Fibroblast of upper back skin (primary cell): ENCODE measurements around the gene RASGEF1C.
"Not testable (repeated sequence)": the region's sequence is repeated elsewhere in the genome, so short reads cannot be mapped to it uniquely, and the experiment has no call there.

Source experiments
- DNase-seq: peaks from one replicate; pipeline ENCODE4 v3.0.0-alpha.2; 2013

The RASGEF1C gene

DNA sequence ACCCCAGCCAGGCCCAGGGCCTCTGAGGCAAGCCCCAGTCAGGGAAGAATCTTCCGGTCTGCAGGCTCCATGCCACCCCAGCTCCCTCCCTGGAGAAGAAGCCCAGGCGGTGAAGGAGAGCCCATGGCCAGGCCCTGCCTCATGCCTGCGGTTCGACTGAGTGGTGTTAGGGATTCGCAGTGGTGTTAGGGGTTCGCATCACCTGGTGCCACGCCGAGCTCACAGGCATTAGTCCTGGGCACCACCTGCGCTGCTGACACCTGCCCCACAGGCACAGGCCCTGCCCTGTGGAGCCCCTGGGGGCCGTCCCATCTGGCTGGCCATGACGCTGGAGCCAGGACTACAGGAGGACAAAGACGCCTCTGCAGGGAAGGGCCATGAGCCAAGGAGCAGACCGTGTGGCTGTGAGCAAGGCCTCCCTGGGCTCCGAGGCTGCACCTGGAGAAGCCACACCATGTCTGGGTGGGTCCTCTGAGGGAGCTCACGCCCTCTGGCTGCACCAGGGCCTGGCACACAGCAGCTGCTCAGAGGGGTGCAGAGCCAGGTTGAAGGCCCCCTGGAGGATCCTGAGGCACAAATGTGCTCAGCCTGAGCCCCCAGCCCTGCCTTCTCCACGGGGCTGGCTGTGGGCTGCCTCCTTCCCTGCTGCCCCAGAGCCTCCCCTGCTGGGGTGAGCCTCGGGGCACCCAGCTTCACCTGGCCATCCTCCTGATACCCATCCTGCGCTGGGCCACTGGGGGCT, 109.8 kb downstream of the RASGEF1C start:
- no peak for DNase-seq

DNA sequence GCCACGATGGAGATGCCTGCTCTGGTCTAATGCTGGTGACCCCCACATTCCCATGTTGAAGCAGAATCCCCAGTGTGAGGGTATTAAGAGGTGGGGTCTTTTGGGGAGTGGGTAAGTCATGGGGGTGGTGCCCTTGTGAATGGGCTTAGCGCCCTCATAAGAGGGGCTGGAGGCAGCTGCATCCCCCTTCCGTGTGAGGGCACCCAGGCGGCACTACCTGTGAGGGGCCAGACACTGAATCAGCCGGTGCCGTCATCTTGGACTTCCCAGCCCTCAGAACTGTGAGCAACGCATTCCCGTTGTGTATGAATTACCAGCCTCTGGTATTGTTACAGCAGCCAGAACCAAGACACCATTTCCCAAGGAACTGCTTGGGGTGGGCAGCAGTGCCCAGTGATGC, 110.5 kb downstream of the RASGEF1C start:
- no peak for DNase-seq

DNA sequence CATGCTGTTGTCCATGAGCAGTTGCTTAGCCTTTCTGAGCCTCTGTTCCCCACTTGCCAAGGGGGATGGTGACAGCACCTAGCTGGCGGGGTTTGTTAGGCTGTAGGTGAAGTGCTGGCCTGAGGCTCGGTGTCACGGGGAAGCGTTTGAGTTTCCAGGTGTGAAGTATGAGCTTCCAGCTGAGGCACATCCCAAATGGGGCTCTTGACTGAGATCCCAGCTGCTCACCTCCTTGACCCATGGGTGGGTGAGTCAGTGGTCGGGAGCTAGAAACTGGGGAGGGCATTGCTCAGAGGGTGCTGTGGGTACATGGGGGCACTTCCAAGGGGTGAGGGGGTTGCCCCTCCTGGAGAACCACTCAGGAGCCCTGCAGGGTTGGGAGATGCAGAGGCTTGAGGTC, 111.1 kb downstream of the RASGEF1C start:
- no peak for DNase-seq

DNA sequence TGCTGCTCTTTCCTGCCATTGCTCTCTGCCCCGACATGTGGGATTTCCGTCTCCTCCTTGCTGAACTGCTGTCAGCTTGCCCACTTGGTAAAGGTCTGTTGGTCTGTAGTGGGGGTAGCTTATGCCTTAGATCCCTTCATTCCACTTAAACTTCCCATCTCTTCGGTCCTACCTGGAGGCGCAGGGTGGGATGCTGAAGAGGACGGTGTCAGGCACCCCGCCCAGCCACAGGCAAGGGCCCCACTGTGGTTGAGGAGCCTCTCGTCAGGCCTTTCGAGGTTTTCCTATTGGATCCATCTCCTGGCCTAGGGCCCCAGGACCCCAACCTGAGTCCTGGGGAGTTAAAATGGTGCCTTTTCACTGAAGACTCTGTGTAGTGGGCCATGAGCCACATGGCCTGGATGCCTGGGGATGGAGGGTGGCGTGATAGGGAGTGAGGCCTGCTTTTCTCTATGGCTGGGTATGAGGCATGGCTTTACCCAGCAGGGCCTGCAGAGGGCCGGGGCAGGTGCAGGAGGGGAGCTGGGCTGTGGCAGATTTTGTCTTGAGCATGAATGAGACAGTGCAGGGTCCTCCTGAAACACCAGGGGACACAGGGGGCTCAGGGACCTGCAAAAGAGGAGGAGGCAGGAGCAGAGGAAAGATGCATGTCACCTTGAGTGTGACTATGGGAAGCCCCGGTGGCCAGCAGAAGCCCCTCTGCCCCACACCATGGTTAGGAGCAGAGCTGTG, 111.7 kb downstream of the RASGEF1C start:
- DNase-seq = no peak

DNA sequence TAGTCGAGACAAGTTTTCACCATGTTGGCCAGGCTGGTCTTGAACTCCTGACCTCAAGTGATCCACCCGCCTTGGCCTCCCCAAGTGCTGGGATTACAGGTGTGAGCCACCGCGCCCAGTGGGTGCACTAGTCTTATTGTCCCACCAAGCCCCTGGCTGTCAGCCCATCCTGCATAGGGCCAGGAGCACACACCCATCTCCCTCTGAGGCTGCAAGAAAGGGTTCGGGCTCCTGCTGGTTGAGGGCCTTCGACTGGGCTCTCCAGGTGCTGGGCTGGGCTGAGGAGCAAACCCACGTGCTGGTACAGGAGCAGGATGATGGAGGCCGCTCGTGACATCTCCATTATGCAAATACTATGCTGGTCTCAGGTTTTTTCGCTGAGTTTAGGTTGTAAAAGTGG, 112.4 kb downstream of the RASGEF1C start:
- DNase-seq = no peak

DNA sequence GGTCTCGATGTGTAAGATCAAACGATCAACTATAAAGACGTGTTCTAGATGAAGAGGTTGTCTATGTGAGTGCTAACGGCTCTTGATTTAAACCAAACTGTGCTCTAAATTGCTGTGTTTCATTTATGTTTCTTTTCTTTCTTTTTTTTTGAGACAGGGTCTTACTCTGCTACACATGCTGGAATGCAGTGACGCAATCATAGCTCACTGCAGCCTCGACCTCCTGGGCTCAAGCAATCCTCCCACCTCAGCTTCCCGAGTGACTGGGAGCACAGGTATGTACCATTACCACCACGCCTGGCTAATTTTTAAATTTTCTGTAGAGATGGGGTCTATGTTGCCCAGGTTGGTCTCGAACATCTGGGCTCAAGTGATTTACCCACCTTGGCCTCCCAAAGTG, 113.5 kb downstream of the RASGEF1C start:
- no peak for DNase-seq

DNA sequence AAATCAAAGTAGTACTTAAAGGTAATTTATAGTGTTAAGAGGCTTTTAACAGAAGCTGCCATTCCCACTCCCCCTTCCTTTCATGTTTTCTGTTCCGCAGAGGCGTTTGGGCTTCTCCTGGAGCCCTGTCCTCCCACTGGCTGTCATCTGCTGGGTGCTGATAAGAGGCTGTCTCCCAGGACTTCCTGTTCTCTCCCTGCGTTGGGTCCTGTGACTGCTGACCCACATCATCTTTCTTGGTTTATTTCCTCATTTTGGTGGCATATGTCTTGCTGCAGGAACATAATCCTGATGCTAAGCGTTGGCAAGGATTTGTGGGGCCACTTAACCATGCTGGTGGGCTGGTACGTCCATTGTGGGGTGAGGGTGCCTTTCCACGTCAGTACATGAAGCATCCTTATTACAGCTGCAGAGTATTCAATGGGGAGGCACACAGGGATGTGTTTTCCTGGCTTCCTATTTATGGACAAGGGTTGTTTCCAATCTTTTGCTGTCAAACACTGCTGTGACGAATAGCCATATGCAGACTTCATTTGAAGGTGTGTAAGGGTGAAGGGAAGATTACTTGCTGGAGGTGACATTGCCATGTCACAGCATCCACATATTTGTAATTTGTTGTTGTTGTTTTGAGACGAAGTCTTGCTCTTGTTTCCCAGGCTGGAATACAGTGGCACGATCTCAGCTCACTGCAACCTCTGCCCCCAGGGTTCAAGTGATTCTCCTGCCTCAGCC, 115.2 kb downstream of the RASGEF1C start:
- DNase-seq = no peak

DNA sequence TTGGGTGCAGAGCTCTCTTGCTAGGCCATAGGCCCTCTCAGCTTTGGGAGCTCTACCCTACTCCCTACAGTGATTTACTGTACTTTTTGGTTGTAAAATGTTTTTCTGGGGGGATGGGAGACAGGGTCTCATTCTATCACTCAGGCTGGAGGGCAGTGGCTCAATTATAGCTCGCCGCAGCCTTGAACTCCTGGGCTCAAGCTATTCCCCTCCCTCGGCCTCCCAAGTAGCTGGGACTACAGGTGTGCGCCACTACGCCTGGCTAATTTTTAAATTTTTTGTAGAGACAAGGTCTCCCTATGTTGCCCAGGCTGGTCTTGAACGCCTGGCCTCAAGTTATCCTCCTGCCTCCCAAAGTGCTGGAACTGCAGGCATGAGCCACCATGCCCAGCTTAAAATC, 115.8 kb downstream of the RASGEF1C start:
- no peak for DNase-seq

DNA sequence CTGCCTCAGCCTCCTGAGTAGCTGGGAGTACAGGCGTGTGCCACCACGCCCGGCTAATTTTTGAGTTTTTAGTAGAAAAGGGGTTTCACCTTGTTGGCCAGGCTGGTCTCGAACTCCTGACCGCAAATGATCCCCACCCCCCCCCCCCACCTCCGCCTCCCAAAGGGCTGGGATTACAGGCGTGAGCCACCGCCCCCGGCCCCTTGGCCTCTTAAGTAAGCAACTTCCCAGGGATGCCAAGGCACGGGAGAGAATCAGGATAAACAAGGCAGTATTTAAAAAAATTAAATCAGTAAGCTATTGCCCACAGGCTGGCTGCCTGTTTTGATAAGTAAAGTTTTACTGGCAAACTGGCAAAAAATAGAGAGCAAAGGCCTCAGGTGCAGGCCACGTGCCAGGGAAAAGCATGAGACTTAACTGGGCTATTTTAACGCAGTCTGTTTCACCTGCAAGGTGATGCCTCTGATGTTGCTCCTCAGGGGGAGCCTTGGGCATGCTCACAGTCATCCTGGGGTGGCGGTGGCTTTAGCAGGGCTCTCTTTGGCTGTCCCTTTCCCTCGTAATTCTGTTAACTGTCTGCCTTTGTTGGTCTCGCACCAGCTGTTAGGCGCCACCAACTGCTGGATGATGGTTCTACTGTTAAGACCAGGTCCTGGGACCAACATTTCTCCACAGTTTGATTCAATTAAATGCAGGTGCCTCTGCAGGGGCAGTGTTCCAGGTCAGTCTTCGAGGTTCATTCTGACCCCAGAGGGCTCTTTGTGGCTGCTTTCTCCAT, 118.1 kb downstream of the RASGEF1C start:
- DNase-seq = peak; percentile 23

DNA sequence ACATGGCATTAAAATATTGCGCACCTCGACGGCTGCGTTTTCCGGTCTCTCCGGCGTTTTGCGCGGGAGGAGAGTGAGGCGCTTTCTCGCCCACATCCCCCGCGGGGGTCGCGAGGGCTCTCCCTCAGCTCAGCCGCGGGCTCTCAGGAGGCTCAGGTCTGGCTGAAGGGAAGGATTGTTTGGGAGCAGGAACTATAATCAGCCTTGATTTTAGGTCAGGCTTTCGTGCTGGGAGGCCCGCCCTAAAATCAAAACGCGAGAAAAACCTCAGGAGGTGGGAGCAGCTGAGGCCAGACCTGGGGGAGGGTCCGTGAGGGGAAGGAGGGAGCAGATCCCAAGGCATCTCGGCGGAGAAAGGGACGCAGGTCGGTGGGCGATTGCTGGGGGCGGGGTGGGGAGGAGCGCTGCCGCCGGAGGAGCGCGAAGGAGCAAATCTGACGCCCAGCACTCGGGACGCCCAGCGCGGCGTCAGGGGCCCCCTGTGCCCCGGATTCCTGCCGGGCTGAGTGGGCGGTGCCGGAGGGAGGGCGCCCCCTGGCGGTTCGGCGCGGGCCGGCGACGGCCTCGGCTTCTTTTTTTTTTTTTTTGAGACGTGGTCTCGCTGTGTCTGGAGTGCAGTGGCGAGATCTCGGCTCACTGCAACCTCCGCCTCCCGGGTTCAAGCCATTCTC, 118.8 kb downstream of the RASGEF1C start:
- DNase-seq = peak; percentile 72

DNA sequence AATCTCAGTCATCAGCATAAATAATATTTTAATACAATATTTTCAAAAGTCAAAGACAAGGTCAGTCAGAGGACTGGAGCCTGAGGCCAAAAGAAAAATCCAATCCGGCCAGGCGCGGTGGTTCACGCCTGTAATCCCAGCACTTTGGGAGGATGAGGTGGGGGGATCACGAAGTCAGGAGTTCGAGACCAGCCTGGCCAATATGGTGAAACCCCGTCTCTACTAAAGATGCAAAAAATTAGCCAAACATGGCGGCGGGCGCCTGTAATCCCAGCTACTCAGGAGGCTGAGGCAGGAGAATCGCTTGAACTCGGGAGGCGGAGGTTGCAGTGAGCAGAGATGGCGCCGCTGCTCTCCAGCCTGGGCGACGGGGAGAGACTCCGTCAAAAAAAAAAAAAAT, 119.4 kb downstream of the RASGEF1C start:
- not testable (repeated sequence) for DNase-seq

DNA sequence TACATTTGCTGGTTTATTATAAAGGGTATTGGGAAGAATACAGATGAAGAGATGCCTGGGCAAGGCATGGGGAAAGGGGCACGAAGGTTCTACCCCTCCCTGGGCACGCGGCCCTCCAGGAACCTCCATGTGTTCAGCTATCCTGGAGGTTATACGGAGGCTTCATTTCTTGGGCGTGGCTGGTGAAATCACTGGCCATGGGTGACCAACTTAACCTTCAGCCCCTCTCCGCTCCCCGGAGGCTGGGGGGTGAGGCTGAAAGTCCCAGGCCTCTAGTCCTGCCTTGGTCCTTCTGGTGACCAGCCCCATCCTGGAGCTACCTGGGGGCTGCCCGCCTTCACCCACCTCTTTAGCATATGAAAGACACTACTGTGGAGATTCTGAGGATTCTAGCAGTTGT, 120.5 kb downstream of the RASGEF1C start:
- no peak for DNase-seq

DNA sequence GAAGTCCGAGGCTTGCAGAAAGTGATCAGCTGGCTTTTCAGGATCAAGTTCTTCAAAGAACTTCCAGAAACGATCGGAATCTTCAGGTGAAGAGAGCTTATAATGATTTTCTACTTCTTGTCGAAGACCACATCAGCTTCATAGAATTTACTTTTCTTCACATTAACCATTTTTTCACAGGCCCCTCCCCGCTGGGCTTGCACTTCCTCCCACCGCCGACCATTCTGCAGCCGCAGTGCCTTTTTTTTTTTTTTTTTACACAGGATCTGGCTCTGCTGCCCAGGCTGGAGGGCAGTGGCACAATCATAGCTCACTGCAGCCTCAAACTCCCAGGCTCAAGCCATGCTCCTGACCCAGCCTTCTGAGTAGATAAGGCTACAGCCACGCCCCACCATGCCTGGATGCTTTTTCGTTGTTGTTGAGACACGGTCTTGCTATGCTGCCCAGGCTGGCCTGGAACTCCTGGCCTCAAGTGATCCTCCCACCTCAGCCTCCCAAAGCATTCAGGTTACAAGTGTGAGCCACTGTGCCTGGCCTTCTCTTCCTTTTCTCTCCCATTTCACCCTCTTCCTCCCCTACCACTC, 122.1 kb downstream of the RASGEF1C start:
- no peak for DNase-seq

DNA sequence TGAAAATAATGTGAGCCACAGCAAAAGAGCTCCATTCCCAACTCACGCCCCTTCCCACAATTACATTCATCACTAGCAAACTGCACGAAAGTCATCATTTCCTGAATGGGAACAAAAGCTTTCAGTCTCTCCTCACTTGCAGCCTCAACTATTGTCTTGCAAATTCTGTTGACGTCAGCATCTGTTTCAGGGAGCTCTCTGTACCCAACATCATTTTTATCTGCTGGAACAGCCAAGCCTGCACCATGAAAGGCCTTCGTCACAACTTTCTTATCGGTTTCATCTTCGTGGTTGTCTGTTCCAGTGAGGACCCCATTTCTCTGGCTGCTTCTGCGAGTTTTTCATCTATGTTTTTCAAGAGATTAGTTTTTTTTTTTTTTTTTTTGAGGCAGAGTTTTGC, 123.2 kb downstream of the RASGEF1C start:
- no peak for DNase-seq

DNA sequence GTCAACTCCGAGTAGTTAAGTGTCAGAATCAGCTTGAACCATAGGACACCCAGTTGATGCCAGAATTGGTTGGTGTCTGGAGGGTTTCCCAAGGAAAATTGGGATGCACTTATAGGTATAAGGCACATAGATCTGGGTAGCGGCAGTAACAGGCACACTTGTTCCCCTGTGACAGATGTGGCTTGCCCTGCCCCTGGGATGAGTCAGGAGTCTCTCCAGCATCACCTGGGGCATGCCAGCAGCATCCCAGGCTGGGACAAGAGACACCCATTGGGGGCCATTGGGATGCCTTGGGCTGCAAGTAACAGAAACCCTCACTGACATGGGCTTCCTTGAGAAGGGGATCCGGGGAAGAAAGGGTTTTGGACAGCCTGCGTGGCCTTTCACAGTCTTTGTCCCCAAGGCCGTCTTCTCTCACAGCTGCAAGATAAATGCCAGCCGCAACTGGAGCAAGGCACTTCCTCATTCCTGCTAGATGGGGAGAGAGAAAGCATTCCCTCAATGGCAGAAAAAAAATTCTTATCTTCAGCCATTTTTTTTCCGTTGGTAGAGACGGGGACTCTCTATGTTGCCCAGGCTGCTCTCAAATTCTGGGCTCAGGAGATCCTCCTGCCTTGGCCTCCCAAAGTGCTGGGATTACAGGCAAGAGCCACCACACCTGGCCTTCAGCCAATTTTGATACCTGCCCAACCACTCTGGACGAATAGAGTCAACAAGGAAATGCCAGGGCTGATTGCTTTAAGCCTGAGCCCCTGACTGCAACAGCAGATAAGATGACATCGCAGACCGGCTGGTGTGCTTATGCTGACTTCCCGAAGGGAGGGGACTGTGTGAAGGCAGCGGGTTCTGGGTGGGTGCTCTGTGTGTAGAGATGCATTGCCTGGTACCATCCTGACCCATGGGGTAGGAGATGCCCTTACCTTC, 124.1 kb downstream of the RASGEF1C start:
- no peak for DNase-seq

DNA sequence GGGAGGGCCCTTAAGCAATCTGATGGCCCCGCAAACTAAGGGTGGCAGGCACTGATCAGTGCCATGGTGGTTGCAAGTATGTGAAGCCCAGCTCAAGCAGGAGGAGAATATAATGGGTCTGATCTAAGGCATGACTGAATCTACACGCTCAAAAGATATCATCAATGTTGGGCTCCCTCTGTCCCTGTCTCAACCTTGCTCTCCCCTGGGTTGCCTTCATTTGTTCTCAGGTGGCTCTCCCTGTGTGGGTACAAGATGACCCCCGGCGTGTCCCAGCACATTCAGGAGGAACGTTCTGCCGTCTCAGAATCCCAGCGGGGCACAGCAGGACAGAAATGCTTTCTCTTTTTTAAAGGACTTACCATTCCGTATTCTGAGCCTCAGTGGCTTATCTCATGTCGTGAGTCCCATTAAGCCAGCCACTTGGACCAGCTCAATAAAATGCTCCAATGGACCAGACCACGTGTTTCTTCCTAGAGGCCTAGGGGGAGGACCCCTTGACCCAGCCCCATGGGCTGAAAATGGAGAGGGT, 125.4 kb downstream of the RASGEF1C start:
- DNase-seq = no peak

DNA sequence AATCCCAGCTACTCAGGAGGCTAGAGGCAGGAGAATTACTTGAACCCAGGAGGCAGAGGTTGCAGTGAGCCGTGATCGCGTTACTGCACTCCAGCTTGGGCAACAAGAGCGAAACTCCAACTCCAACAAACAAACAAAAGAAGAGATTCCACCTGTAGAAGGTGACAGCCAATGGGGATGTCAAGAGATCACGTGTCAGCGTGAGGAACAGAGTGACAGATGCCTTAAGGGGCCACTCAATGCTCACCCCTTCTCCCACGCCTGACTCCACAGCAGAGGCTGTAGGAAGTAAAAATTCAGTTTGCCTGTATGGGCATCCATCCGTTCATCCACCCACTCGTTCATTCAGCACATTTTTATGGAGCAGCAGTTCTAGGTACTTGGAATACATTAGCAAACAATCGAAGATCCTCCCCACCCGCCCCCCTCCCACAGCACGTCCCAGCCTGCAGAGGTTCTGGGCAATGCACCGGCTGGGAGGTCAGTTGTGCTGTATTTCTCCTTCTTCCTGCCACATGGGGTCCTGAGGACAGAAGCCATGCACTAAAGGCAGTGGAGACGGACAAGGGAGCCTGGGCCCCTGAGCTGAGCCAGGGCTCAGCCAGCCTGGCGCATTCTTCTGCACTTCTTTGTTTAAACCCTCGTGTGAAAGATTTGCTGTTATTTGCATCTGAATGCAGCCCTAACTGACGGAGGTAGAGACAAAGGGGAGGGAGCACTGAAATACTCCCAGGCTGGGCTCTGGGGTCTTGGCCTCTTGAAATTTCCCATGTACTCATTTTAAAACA, 126.2 kb downstream of the RASGEF1C start:
- DNase-seq = no peak

DNA sequence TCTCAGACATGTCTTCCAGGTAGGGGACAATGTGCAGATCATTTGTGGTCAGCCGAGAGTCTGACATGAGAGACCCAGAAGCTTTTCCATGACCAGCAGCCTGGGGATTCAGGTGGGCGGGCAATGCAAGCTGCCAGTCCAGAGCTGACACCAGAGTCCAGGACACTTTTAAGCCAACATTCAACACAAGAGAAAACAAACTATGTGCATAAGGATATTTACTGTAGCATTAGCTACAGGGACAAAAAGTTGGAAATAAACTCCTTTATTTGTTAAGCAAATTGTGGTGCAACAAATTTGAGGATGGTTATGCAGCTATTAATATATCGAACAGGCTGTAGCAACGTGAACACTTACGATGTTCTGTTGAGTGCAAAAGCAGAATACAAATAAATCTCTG, 127.5 kb downstream of the RASGEF1C start:
- no peak for DNase-seq

DNA sequence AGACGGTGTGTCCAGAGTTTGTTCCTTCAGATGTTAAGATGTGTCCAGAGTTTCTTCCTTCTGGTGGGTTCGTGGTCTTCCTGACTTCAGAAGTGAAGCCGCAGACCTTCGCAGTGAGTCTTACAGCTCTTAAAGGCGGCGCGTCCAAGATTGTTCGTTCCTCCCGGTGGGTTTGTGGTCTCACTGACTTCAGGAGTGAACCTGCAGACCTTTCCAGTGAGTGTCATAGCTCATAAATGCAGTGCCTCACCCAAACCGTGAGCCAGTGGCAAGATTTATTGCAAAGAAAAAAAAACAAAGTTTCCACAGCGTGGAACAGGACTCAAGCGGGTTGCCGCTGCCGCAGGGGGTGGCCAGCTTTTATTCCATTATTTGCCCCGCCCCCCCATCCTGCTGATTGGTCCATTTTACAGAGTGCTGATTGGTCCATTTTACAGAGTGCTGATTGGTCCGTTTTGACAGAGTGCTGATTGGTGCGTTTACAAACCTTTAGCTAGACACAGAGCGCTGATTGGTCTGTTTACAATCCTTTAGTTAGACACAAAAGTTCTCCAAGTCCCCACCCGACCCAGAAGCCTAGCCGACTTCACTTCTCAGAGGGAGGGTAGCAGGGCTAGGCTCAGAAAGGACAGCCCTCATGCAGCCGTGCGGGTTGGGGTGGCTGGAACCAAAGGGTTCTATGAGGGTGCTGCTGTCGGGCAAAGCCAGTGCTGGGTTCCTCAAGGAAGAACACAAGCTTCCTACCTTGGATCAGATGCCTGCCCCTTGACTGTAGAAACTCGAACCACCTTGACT, 128.3 kb downstream of the RASGEF1C start:
- DNase-seq = no peak
